ENCODE measurements around the gene ZNF814. TPM values are rescaled to one million over a fixed set of nuclear protein-coding genes. Genes with fewer than 3 reads are reported as not detected.

The ZNF814 gene
- total and polyA plus RNA-seq, 2 experiments from 2014 or later, result 80.4 to 86.9 TPM

- peak; percentile 96 for DNase-seq (ENCODE audit: low spot score)
- TF ChIP-seq JUNB (IDR thresholded peaks at IDR 0.05; ENCODE audit: unreplicated experiment) (peak; percentile 15), POLR2AphosphoS5 (IDR thresholded peaks at IDR 0.05; ENCODE audit: low read depth) (peak; percentile 37; the same call in 1 of the 2 replicates), NANOG (IDR thresholded peaks at IDR 0.05; ENCODE audit: borderline replicate concordance) (peak; percentile 93), ZNF114 (CRISPR knock-in tag; IDR thresholded peaks at IDR 0.05) (no peak)
- Histone ChIP-seq H3K27me3 (ENCODE audit: insufficient read depth) (no peaks in the 10 kb centered on the region), H3K4me1 (ENCODE audit: insufficient read depth) (peaks cover 40% of the 10 kb centered on the region), H3K36me3 (ENCODE audit: insufficient read depth) (peaks cover 18% of the 10 kb centered on the region), H3K9me2 (ENCODE audit: insufficient read depth) (no peaks in the 10 kb centered on the region; the same call in 1 of the 2 replicates), H2AFZ (no peak overlapping the region), H3K4me3 (peak overlapping the region; percentile 73), H4K20me1 (replicated peaks; ENCODE audit: insufficient read depth) (peaks cover 40% of the 10 kb centered on the region), H3K79me2 (replicated peaks; ENCODE audit: insufficient read depth) (peaks cover 59% of the 10 kb centered on the region), H3K4me2 (peak overlapping the region; percentile 75), H3K27ac (ENCODE audit: low read depth) (peak overlapping the region; percentile 97), H3F3A (replicated peaks; ENCODE audit: low read depth) (no peaks in the 10 kb centered on the region; the same call in 1 of the 2 replicates)
- peaks cover 5% of the 10 kb centered on the region for H3K27me3 Mint-ChIP-seq (ENCODE audit: insufficient read depth, low read depth, poor library complexity)
- peaks cover 59% of the 10 kb centered on the region for H3K36me3 Mint-ChIP-seq (ENCODE audit: low read depth)
- H3K27ac Mint-ChIP-seq, result peak overlapping the region; percentile 84
- peaks cover 43% of the 10 kb centered on the region for H3K4me1 Mint-ChIP-seq
- H3K9me3 Mint-ChIP-seq, result peaks cover 3% of the 10 kb centered on the region; the same call in 2 of the 3 replicates
- peak; percentile 55 for ATAC-seq
- H3K4me3 Mint-ChIP-seq, result peak overlapping the region; percentile 92
Measured at GRCh38 chr19:57887195-57887941, 1.5 kb downstream of the ZNF814 start.

GRCh38 chr19:57886046-57886445 lies 2.8 kb downstream of the ZNF814 start:
- DNase-seq (ENCODE audit: low spot score) (peak; percentile 42), ATAC-seq (no peak)
- H3K36me3 Mint-ChIP-seq (ENCODE audit: low read depth), result peaks cover 59% of the 10 kb centered on the region
- peaks cover 38% of the 10 kb centered on the region for H3K4me1 Mint-ChIP-seq
- H3K27ac Mint-ChIP-seq, result peak overlapping the region; percentile 60
- no peaks in the 10 kb centered on the region; the same call in 1 of the 2 replicates for H3F3A ChIP-seq (replicated peaks; ENCODE audit: low read depth)
- peaks cover 60% of the 10 kb centered on the region for H3K79me2 ChIP-seq (replicated peaks; ENCODE audit: insufficient read depth)
- H3K9me2 ChIP-seq (ENCODE audit: insufficient read depth), result no peaks in the 10 kb centered on the region; the same call in 1 of the 2 replicates
- H4K20me1 ChIP-seq (replicated peaks; ENCODE audit: insufficient read depth), result peaks cover 40% of the 10 kb centered on the region
- peaks cover 40% of the 10 kb centered on the region for H3K4me1 ChIP-seq (ENCODE audit: insufficient read depth)
- H3K27me3 Mint-ChIP-seq (ENCODE audit: insufficient read depth, low read depth, poor library complexity), result peaks cover 5% of the 10 kb centered on the region
- peak overlapping the region; percentile 97 for H3K27ac ChIP-seq (ENCODE audit: low read depth)
- peak overlapping the region; percentile 75 for H3K4me2 ChIP-seq
- peak overlapping the region; percentile 73 for H3K4me3 ChIP-seq
- peaks cover 18% of the 10 kb centered on the region for H3K36me3 ChIP-seq (ENCODE audit: insufficient read depth)
- H2AFZ ChIP-seq, result no peak overlapping the region
- H3K27me3 ChIP-seq (ENCODE audit: insufficient read depth), result no peaks in the 10 kb centered on the region
- H3K4me3 Mint-ChIP-seq, result peak overlapping the region; percentile 92
- peaks cover 3% of the 10 kb centered on the region; the same call in 2 of the 3 replicates for H3K9me3 Mint-ChIP-seq
- TF ChIP-seq CREB1 (CRISPR knock-in tag; IDR thresholded peaks at IDR 0.05; ENCODE audit: low read depth), result no peak
- no peak for TF ChIP-seq POLR2AphosphoS5 (IDR thresholded peaks at IDR 0.05; ENCODE audit: low read depth)
- TF ChIP-seq CTCF (conservative IDR thresholded peaks at IDR 0.05; ENCODE audit: low read depth in 2 of 2), result no peak
- TF ChIP-seq NANOG (IDR thresholded peaks at IDR 0.05; ENCODE audit: borderline replicate concordance), result no peak
- TF ChIP-seq ZNF331 (CRISPR knock-in tag; IDR thresholded peaks at IDR 0.05; ENCODE audit: low read depth), result no peak
- TF ChIP-seq EZH2 (IDR thresholded peaks at IDR 0.05; ENCODE audit: low read depth, unreplicated experiment), result no peak
- no peak for TF ChIP-seq EZH2phosphoT487 (IDR thresholded peaks at IDR 0.05; ENCODE audit: unreplicated experiment)
- TF ChIP-seq ETS1 (IDR thresholded peaks at IDR 0.05), result no peak
- no peak for TF ChIP-seq STAT1 (IDR thresholded peaks at IDR 0.05; ENCODE audit: unreplicated experiment)
- no peak for TF ChIP-seq ZNF114 (CRISPR knock-in tag; IDR thresholded peaks at IDR 0.05)
- no peak for TF ChIP-seq JUNB (IDR thresholded peaks at IDR 0.05; ENCODE audit: unreplicated experiment)
